ENCODE data around the gene LIPG. TPM values are rescaled to one million over a fixed set of nuclear protein-coding genes. Genes with fewer than 3 reads are reported as not detected.

Gene LIPG
- polyA plus RNA-seq, 1 experiment = 0.25 TPM

- no peak for TF ChIP-seq CTCF (IDR thresholded peaks at IDR 0.05; ENCODE audit: insufficient read depth, low read depth, low read length)
- no peaks in the 10 kb centered on the region for H3K36me3 ChIP-seq (ENCODE audit: control insufficient read depth, insufficient read depth, low read length)
- H3K27me3 ChIP-seq (ENCODE audit: control insufficient read depth, insufficient read depth, low read length) = peaks cover 3% of the 10 kb centered on the region; the same call in 1 of the 2 replicates
- POLR2A ChIA-PET = no interaction called here
- CTCF ChIA-PET = interaction anchor here (1.2 to 3.2 kb wide), 3 partner anchors 14 to 333 kb away, joined by 3 to 12 read pairs (median 7); no protein-coding TSS in a partner anchor
- DNase-seq (ENCODE audit: low read depth) = no peak
- H3K4me3 ChIP-seq (ENCODE audit: low read depth, low read length) = no peak overlapping the region
Observed at GRCh38 chr18:49524951-49525350, 36.9 kb upstream of the LIPG start.

DNA sequence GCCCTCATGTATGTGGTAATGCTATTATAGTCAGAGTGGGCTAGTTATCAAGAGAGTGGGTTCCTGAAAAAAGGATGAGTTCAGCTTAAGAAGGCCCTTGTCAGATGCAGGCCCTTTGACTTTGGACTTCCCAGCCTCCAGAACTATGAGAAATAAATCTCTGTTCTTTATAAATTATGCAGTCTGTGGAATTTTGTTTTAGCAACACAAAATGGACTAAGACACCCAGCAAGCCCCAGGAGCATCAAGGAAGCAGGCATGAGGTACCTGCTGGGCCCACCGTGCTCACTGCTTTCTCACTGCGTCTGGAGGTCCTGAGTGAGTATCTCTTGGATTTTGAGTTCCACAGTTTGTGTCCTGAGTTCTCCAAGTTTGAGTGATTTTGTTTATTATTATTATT, 35.9 kb upstream of the LIPG start:
- Histone ChIP-seq H3K4me3 (ENCODE audit: low read depth, low read length) (no peak overlapping the region), H3K27me3 (ENCODE audit: control insufficient read depth, insufficient read depth, low read length) (peaks cover 3% of the 10 kb centered on the region; the same call in 1 of the 2 replicates), H3K36me3 (ENCODE audit: control insufficient read depth, insufficient read depth, low read length) (no peaks in the 10 kb centered on the region)
- CTCF ChIA-PET = interaction anchor here (1.2 to 3.2 kb wide), 2 partner anchors 33 to 332 kb away, joined by 3 to 12 read pairs; no protein-coding TSS in a partner anchor
- POLR2A ChIA-PET = no interaction called here
- DNase-seq (ENCODE audit: low read depth) = no peak
- TF ChIP-seq CTCF (IDR thresholded peaks at IDR 0.05; ENCODE audit: insufficient read depth, low read depth, low read length) = no peak

DNA sequence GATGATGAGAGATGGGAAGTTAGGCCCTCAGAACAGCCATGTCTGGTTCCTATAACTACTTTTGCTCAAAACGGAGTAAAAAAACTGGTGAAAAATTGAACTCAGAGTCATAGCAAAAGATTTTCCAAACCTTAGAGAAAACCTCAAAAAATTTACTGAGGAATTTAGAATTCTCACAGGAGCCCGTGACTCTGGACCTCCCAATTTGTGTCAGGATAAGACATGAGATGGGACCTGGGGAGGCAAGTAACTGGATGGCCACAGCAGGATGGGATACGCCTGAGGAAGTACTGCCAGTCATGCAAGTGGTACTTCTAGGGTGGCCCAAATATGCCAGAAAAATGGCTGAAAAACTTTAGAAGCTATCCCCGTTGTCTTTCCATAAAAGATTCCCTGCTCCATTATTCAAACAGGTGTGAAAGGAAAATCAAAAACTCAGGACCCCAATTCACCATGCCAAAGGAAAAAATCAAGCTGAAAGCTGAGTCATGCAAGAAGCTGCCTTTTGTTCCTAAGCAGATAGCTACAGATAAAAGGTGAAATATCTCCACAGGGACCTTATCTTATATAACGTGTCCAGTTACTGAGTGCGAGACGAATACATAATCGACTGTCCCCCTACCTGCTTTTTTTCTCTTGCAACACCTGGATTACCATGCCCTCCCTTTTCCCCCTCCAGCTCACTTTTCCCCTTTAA, 34.1 kb upstream of the LIPG start:
- no peak for DNase-seq (ENCODE audit: low read depth)
- H3K27me3 ChIP-seq (ENCODE audit: control insufficient read depth, insufficient read depth, low read length) = peaks cover 3% of the 10 kb centered on the region; the same call in 1 of the 2 replicates
- no peak for TF ChIP-seq CTCF (IDR thresholded peaks at IDR 0.05; ENCODE audit: insufficient read depth, low read depth, low read length)
- ChIA-PET CTCF (no interaction called here), POLR2A (no interaction called here)
- H3K36me3 ChIP-seq (ENCODE audit: control insufficient read depth, insufficient read depth, low read length) = no peaks in the 10 kb centered on the region
- no peak overlapping the region for H3K4me3 ChIP-seq (ENCODE audit: low read depth, low read length)

DNA sequence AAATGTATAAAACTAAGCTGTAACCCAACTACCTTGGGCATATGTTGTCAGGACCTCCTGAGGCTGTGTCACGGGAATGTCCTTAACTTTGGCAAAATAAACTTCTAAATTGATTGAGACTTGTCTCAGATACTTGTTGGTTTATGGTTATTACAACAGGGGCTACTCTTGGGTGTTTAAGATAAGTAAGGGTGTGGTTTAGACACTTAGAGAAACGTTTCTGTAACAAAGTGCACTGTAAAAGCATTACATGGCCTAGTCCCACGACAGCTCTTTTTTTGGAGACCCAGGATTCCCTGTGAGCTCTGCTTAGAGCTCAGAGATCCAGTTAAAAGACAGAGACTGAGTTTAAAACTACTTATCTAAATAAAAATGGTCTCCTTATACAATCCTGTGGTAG, 32.3 kb upstream of the LIPG start:
- ChIA-PET POLR2A (no interaction called here), CTCF (interaction anchor here (1.1 to 1.3 kb wide), 2 partner anchors 15 to 828 kb away, joined by 3 read pairs; no protein-coding TSS in a partner anchor)
- DNase-seq (ENCODE audit: low read depth) = no peak
- no peak for TF ChIP-seq CTCF (IDR thresholded peaks at IDR 0.05; ENCODE audit: insufficient read depth, low read depth, low read length)
- Histone ChIP-seq H3K36me3 (ENCODE audit: control insufficient read depth, insufficient read depth, low read length) (no peaks in the 10 kb centered on the region), H3K4me3 (ENCODE audit: low read depth, low read length) (no peak overlapping the region), H3K27me3 (ENCODE audit: control insufficient read depth, insufficient read depth, low read length) (peaks cover 1% of the 10 kb centered on the region; the same call in 1 of the 2 replicates)

DNA sequence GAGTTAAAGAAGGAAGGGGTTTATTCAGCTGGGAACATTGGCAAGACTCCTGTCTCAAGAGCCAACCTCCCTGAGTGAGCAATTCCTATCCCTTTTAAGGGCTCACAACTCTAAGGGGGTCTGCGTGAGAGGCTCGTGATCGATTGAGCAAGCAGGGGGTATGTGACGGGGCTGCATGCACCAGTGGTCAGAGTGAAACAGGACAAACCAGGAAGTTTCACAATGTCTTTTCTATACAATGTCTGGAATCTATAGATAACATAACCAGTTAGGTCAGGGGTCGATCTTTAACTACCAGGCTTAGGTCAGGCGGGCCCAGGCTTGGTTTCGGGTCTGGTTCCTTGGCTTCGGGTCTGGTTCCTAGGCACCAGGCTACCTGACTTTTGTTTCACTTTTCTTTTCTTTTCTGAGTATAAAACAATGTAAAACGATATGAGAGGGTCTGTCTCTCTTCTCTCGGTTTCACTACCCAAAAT, 30.1 kb upstream of the LIPG start:
- no peak for TF ChIP-seq CTCF (IDR thresholded peaks at IDR 0.05; ENCODE audit: insufficient read depth, low read depth, low read length)
- Histone ChIP-seq H3K36me3 (ENCODE audit: control insufficient read depth, insufficient read depth, low read length) (no peaks in the 10 kb centered on the region), H3K27me3 (ENCODE audit: control insufficient read depth, insufficient read depth, low read length) (peaks cover 1% of the 10 kb centered on the region; the same call in 1 of the 2 replicates), H3K4me3 (ENCODE audit: low read depth, low read length) (no peak overlapping the region)
- ChIA-PET POLR2A (no interaction called here), CTCF (interaction anchor here (0.7 to 1.3 kb wide), 3 partner anchors 12 to 17 kb away, joined by 3 read pairs; no protein-coding TSS in a partner anchor)
- no peak for DNase-seq (ENCODE audit: low read depth)

All from BJ (cell line).